Activated T-cell treated with anti-CD3 and anti-CD28 coated beads, Interleukin-2, amount 50 U/mL, for 24 hours (primary cell): Measurements from ENCODE around the gene MTHFD1L.
"Not testable (repeated sequence)": the region's sequence is repeated elsewhere in the genome, so short reads cannot be mapped to it uniquely, and the experiment has no call there.

Experiments used
- DNase-seq: peaks from one replicate; pipeline ENCODE4 v3.0.0-alpha.2; 2020
- H3K27ac Mint-ChIP-seq: 2 replicates; pipeline ENCODE4 v1.8.0; 2020; ENCODE audit warnings: mild to moderate bottlenecking, mixed read lengths
- H3K27me3 Mint-ChIP-seq: 2 replicates; pipeline ENCODE4 v1.8.0; 2020; ENCODE audit warnings: mixed read lengths
- H3K36me3 Mint-ChIP-seq: 2 replicates; pipeline ENCODE4 v1.8.0; 2020; ENCODE audit warnings: low read depth, mixed read lengths
- H3K4me1 Mint-ChIP-seq: 2 replicates; pipeline ENCODE4 v1.8.0; 2020; ENCODE audit warnings: low read depth, mixed read lengths
- H3K4me3 Mint-ChIP-seq: 2 replicates; pipeline ENCODE4 v1.8.0; 2020; ENCODE audit warnings: mild to moderate bottlenecking, moderate library complexity, mixed read lengths
- H3K9me3 Mint-ChIP-seq: 2 replicates; pipeline ENCODE4 v1.8.0; 2020; ENCODE audit warnings: mixed read lengths

Gene MTHFD1L

GRCh38 chr6:151101161-151101815 is 235.8 kb downstream of the MTHFD1L start:
- Mint-ChIP-seq H3K36me3 (peaks cover 70% of the 10 kb centered on the region), H3K4me1 (peaks cover 11% of the 10 kb centered on the region), H3K27ac (no peak overlapping the region), H3K27me3 (no peaks in the 10 kb centered on the region), H3K9me3 (no peaks in the 10 kb centered on the region), H3K4me3 (no peak overlapping the region)
- no peak for DNase-seq

- Mint-ChIP-seq H3K9me3 (no peaks in the 10 kb centered on the region), H3K27me3 (no peaks in the 10 kb centered on the region), H3K27ac (no peak overlapping the region), H3K4me1 (peaks cover 11% of the 10 kb centered on the region), H3K36me3 (peaks cover 62% of the 10 kb centered on the region), H3K4me3 (no peak overlapping the region)
- DNase-seq = no peak
Measured at GRCh38 chr6:151101816-151102694, 236.6 kb downstream of the MTHFD1L start.

GRCh38 chr6:151103266-151103665 is 237.8 kb downstream of the MTHFD1L start:
- Mint-ChIP-seq H3K4me1 (peaks cover 4% of the 10 kb centered on the region), H3K27me3 (no peaks in the 10 kb centered on the region), H3K36me3 (peaks cover 51% of the 10 kb centered on the region), H3K9me3 (no peaks in the 10 kb centered on the region), H3K27ac (no peak overlapping the region), H3K4me3 (no peak overlapping the region)
- no peak for DNase-seq

- no peak for DNase-seq
- Mint-ChIP-seq H3K36me3 (peaks cover 11% of the 10 kb centered on the region), H3K9me3 (no peaks in the 10 kb centered on the region), H3K27ac (no peak overlapping the region), H3K4me3 (no peak overlapping the region), H3K27me3 (peaks cover 15% of the 10 kb centered on the region), H3K4me1 (no peaks in the 10 kb centered on the region)
Measured at GRCh38 chr6:151107897-151108427, 242.5 kb downstream of the MTHFD1L start.

GRCh38 chr6:151108548-151108947 is 243.0 kb downstream of the MTHFD1L start:
- H3K4me3 Mint-ChIP-seq = no peak overlapping the region
- no peak overlapping the region for H3K27ac Mint-ChIP-seq
- no peaks in the 10 kb centered on the region for H3K9me3 Mint-ChIP-seq
- peaks cover 17% of the 10 kb centered on the region for H3K27me3 Mint-ChIP-seq
- H3K36me3 Mint-ChIP-seq = peaks cover 7% of the 10 kb centered on the region
- DNase-seq = no peak
- H3K4me1 Mint-ChIP-seq = no peaks in the 10 kb centered on the region

- Mint-ChIP-seq H3K27me3 (peaks cover 17% of the 10 kb centered on the region), H3K27ac (no peak overlapping the region), H3K4me3 (no peak overlapping the region), H3K9me3 (no peaks in the 10 kb centered on the region), H3K4me1 (no peaks in the 10 kb centered on the region), H3K36me3 (peaks cover 4% of the 10 kb centered on the region)
- DNase-seq = no peak
Measured at GRCh38 chr6:151109361-151109760, 243.9 kb downstream of the MTHFD1L start.

GRCh38 chr6:151109869-151110575 is 244.5 kb downstream of the MTHFD1L start:
- Mint-ChIP-seq H3K4me3 (no peak overlapping the region), H3K27ac (no peak overlapping the region), H3K27me3 (peaks cover 17% of the 10 kb centered on the region), H3K9me3 (no peaks in the 10 kb centered on the region), H3K36me3 (peaks cover 2% of the 10 kb centered on the region), H3K4me1 (no peaks in the 10 kb centered on the region)
- no peak for DNase-seq

GRCh38 chr6:151110576-151110905 is 245.0 kb downstream of the MTHFD1L start:
- Mint-ChIP-seq H3K4me3 (no peak overlapping the region), H3K27me3 (peaks cover 17% of the 10 kb centered on the region), H3K9me3 (no peaks in the 10 kb centered on the region), H3K4me1 (no peaks in the 10 kb centered on the region), H3K36me3 (no peaks in the 10 kb centered on the region), H3K27ac (no peak overlapping the region)
- DNase-seq = no peak

- Mint-ChIP-seq H3K27ac (no peak overlapping the region), H3K4me3 (no peak overlapping the region), H3K4me1 (no peaks in the 10 kb centered on the region), H3K36me3 (no peaks in the 10 kb centered on the region), H3K27me3 (peaks cover 17% of the 10 kb centered on the region), H3K9me3 (no peaks in the 10 kb centered on the region)
- DNase-seq = no peak
Measured at GRCh38 chr6:151111670-151112069, 246.2 kb downstream of the MTHFD1L start.

GRCh38 chr6:151112130-151112529 is 246.6 kb downstream of the MTHFD1L start:
- Mint-ChIP-seq H3K36me3 (no peaks in the 10 kb centered on the region), H3K27ac (no peak overlapping the region), H3K4me1 (no peaks in the 10 kb centered on the region), H3K27me3 (peaks cover 17% of the 10 kb centered on the region), H3K9me3 (no peaks in the 10 kb centered on the region), H3K4me3 (no peak overlapping the region)
- no peak for DNase-seq

GRCh38 chr6:151112884-151113283 is 247.4 kb downstream of the MTHFD1L start:
- not testable (repeated sequence) for H3K4me1 Mint-ChIP-seq, H3K36me3 Mint-ChIP-seq, H3K9me3 Mint-ChIP-seq, H3K4me3 Mint-ChIP-seq, DNase-seq, H3K27ac Mint-ChIP-seq
- H3K27me3 Mint-ChIP-seq = peaks cover 17% of the 10 kb centered on the region

GRCh38 chr6:151113641-151114040 is 248.1 kb downstream of the MTHFD1L start:
- no peaks in the 10 kb centered on the region for H3K9me3 Mint-ChIP-seq
- H3K4me1 Mint-ChIP-seq = peaks cover 3% of the 10 kb centered on the region
- H3K36me3 Mint-ChIP-seq = no peaks in the 10 kb centered on the region
- no peak overlapping the region for H3K4me3 Mint-ChIP-seq
- no peak overlapping the region for H3K27ac Mint-ChIP-seq
- no peak for DNase-seq
- H3K27me3 Mint-ChIP-seq = peaks cover 17% of the 10 kb centered on the region

- Mint-ChIP-seq H3K4me1 (peaks cover 3% of the 10 kb centered on the region), H3K4me3 (no peak overlapping the region), H3K36me3 (no peaks in the 10 kb centered on the region), H3K27ac (no peak overlapping the region), H3K9me3 (no peaks in the 10 kb centered on the region), H3K27me3 (no peaks in the 10 kb centered on the region)
- no peak for DNase-seq
Measured at GRCh38 chr6:151118461-151119123, 253.1 kb downstream of the MTHFD1L start.

- Mint-ChIP-seq H3K9me3 (no peaks in the 10 kb centered on the region), H3K4me3 (no peak overlapping the region), H3K27ac (no peak overlapping the region), H3K4me1 (peaks cover 4% of the 10 kb centered on the region), H3K36me3 (no peaks in the 10 kb centered on the region), H3K27me3 (no peaks in the 10 kb centered on the region)
- DNase-seq = no peak
Measured at GRCh38 chr6:151119823-151120524, 254.5 kb downstream of the MTHFD1L start.
